ENCODE measurements around the gene LORICRIN. TPM values are rescaled to one million over a fixed set of nuclear protein-coding genes. Genes with fewer than 3 reads are reported as not detected.

Gene LORICRIN
- total RNA-seq, 1 experiment from 2014 or later = not detected

DNA sequence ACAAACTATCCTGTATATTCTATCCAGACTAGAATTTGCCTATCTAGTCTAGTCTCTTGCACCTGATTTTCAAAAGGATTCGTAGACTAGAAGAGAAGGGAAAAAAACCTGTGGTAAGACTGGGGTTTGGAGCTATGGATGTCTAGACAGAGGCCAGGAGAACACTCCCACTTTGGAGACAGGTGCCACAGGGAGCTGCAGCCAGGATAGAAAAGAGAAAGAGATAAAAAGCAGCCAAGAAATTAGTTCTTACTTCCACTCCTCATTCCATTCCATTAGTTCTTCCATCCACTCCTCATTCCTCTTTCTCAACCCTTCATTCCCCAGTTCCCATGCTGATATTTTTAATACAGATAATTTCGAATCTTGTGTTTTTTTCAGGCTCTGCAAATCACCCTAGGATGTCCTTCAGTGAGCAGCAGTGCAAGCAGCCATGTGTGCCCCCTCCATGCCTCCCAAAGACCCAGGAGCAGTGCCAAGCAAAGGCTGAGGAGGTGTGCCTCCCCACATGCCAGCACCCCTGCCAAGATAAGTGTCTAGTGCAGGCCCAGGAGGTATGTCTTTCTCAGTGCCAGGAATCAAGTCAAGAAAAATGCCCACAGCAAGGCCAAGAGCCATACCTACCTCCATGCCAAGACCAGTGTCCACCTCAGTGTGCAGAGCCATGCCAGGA is 41.6 kb upstream of the LORICRIN start:
- Histone ChIP-seq H3K9me3 (ENCODE audit: control insufficient read depth, insufficient read depth, low read depth, low read length) (no peaks in the 10 kb centered on the region), H3K36me3 (ENCODE audit: control insufficient read depth, insufficient read depth, low read length) (no peaks in the 10 kb centered on the region), H3K27ac (ENCODE audit: low read length) (no peak overlapping the region), H3K27me3 (ENCODE audit: control insufficient read depth, insufficient read depth, low read length) (no peaks in the 10 kb centered on the region; the same call in 1 of the 2 replicates), H3K4me3 (ENCODE audit: low read depth in 2 of 2, low read length in 2 of 2) (no peak overlapping the region), H3K4me1 (ENCODE audit: control insufficient read depth, insufficient read depth, low read length) (no peaks in the 10 kb centered on the region)
- DNase-seq (ENCODE audit: low read depth, low spot score) (no peak), ATAC-seq (no peak)
- POLR2A ChIA-PET = no interaction called here
- intact Hi-C loops (cut with micrococcal nuclease; ENCODE audit: unreplicated experiment) (no loop called here), in situ Hi-C loops (cut with HindIII; ENCODE audit: low pct_unique_long_range_greater_than_20kb, low sequenced_read_pairs) (no loop called here)
- TF ChIP-seq SIN3A (IDR thresholded peaks at IDR 0.05; ENCODE audit: borderline replicate concordance, insufficient read depth, low read depth, low read length) = no peak
- TF ChIP-seq, protein P1, sequence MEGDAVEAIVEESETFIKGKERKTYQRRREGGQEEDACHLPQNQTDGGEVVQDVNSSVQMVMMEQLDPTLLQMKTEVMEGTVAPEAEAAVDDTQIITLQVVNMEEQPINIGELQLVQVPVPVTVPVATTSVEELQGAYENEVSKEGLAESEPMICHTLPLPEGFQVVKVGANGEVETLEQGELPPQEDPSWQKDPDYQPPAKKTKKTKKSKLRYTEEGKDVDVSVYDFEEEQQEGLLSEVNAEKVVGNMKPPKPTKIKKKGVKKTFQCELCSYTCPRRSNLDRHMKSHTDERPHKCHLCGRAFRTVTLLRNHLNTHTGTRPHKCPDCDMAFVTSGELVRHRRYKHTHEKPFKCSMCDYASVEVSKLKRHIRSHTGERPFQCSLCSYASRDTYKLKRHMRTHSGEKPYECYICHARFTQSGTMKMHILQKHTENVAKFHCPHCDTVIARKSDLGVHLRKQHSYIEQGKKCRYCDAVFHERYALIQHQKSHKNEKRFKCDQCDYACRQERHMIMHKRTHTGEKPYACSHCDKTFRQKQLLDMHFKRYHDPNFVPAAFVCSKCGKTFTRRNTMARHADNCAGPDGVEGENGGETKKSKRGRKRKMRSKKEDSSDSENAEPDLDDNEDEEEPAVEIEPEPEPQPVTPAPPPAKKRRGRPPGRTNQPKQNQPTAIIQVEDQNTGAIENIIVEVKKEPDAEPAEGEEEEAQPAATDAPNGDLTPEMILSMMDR (IDR thresholded peaks at IDR 0.05) = no peak
- TF ChIP-seq, protein P2, sequence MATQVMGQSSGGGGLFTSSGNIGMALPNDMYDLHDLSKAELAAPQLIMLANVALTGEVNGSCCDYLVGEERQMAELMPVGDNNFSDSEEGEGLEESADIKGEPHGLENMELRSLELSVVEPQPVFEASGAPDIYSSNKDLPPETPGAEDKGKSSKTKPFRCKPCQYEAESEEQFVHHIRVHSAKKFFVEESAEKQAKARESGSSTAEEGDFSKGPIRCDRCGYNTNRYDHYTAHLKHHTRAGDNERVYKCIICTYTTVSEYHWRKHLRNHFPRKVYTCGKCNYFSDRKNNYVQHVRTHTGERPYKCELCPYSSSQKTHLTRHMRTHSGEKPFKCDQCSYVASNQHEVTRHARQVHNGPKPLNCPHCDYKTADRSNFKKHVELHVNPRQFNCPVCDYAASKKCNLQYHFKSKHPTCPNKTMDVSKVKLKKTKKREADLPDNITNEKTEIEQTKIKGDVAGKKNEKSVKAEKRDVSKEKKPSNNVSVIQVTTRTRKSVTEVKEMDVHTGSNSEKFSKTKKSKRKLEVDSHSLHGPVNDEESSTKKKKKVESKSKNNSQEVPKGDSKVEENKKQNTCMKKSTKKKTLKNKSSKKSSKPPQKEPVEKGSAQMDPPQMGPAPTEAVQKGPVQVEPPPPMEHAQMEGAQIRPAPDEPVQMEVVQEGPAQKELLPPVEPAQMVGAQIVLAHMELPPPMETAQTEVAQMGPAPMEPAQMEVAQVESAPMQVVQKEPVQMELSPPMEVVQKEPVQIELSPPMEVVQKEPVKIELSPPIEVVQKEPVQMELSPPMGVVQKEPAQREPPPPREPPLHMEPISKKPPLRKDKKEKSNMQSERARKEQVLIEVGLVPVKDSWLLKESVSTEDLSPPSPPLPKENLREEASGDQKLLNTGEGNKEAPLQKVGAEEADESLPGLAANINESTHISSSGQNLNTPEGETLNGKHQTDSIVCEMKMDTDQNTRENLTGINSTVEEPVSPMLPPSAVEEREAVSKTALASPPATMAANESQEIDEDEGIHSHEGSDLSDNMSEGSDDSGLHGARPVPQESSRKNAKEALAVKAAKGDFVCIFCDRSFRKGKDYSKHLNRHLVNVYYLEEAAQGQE (IDR thresholded peaks at IDR 0.05; ENCODE audit: insufficient read depth in 1 of 2, low read depth in 2 of 2, low read length in 1 of 2) = no peak
- TF ChIP-seq TCF7L2 (IDR thresholded peaks at IDR 0.05; ENCODE audit: low read depth, low read length) = no peak
- no peak for TF ChIP-seq POLR2AphosphoS5 (IDR thresholded peaks at IDR 0.05; ENCODE audit: low read depth, low read length)
- CTCF ChIA-PET = no interaction called here
- BruUV-seq (replicated peaks) = no TSS peak

DNA sequence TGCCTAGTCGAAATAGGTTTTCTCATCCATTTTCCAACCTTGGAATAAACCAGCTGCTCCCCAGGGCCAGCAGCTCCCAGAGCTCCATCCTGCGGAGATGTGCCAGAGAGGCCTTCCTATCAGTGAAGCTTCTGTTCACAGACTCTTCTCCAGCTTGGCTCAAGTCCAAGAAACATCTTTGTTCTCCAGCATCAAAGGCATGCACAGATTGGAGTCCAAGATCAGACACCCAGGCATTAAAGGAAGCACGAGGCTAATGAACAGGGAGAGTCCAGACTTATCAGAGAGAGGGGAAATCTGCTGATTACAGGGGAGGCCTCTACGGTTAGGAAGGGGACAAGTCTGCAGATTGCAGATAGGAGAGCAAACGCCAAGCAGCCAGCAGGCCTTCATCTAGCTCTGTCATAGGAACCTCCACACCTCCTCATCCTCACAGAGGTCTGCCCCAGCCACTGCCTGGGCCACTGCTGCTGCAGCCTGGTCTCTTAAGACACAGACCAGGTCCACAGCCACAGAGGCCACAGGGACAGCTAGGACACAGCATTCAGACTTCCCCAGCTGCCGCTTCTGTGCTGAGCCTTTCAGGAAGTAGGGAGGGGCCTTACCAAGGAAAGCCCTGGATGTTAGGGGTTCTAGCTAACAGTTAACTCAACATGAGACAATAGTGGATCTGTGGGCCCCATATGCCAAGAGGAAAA is 38.7 kb upstream of the LORICRIN start:
- ATAC-seq (no peak), DNase-seq (ENCODE audit: low read depth, low spot score) (no peak)
- Histone ChIP-seq H3K4me1 (ENCODE audit: control insufficient read depth, insufficient read depth, low read length) (no peaks in the 10 kb centered on the region; the same call in 1 of the 2 replicates), H3K9me3 (ENCODE audit: control insufficient read depth, insufficient read depth, low read depth, low read length) (no peaks in the 10 kb centered on the region), H3K27me3 (ENCODE audit: control insufficient read depth, insufficient read depth, low read length) (peaks cover 5% of the 10 kb centered on the region), H3K27ac (ENCODE audit: low read length) (no peak overlapping the region), H3K36me3 (ENCODE audit: control insufficient read depth, insufficient read depth, low read length) (no peaks in the 10 kb centered on the region), H3K4me3 (ENCODE audit: low read depth in 2 of 2, low read length in 2 of 2) (no peak overlapping the region)
- in situ Hi-C loops (cut with HindIII; ENCODE audit: low pct_unique_long_range_greater_than_20kb, low sequenced_read_pairs) = no loop called here
- BruUV-seq (replicated peaks) = no TSS peak
- POLR2A ChIA-PET = no interaction called here
- TF ChIP-seq, protein P1 (IDR thresholded peaks at IDR 0.05) = no peak
- TF ChIP-seq, protein P2 (IDR thresholded peaks at IDR 0.05; ENCODE audit: insufficient read depth in 1 of 2, low read depth in 2 of 2, low read length in 1 of 2) = no peak
- no peak for TF ChIP-seq SIN3A (IDR thresholded peaks at IDR 0.05; ENCODE audit: borderline replicate concordance, insufficient read depth, low read depth, low read length)
- TF ChIP-seq POLR2AphosphoS5 (IDR thresholded peaks at IDR 0.05; ENCODE audit: low read depth, low read length) = no peak
- no peak for TF ChIP-seq TCF7L2 (IDR thresholded peaks at IDR 0.05; ENCODE audit: low read depth, low read length)
- CTCF ChIA-PET = interaction anchor here (0.7 kb wide), 1 partner anchor 28 kb away, joined by 4 read pairs; no protein-coding TSS in a partner anchor
- intact Hi-C loops (cut with micrococcal nuclease; ENCODE audit: unreplicated experiment) = loop anchor here (10.0 kb wide), 1 partner anchor 566 kb away; no protein-coding TSS in a partner anchor

Measured in Panc1 (cell line).